HEK293 (cell line): ENCODE results near the gene SLC38A3.
A peak's percentile ranks its signal among the peaks of the same experiment; 100 is the strongest.

Source experiments
- BCL11B ChIP-seq: fragments of 450-650 bp; formaldehyde crosslinking; IDR thresholded peaks from 2 replicates; pipeline ENCODE4 v1.5.1; 2016; ENCODE audit warnings: low read depth, missing biosample characterization, missing genetic modification characterization
- EGR2 ChIP-seq: fragments of 450-650 bp; formaldehyde crosslinking; IDR thresholded peaks from 2 replicates; pipeline ENCODE4 v1.5.1; 2016; ENCODE audit warnings: low read depth, missing biosample characterization, missing genetic modification characterization
- GLIS2 ChIP-seq: fragments of 450-650 bp; formaldehyde crosslinking; IDR thresholded peaks from 2 replicates; pipeline ENCODE4 v1.5.1; 2016; ENCODE audit warnings: missing biosample characterization, missing genetic modification characterization
- KLF1 ChIP-seq: fragments of 450-650 bp; formaldehyde crosslinking; IDR thresholded peaks from 2 replicates; pipeline ENCODE4 v1.5.1; 2016; ENCODE audit warnings: missing biosample characterization, missing genetic modification characterization
- KLF8 ChIP-seq: fragments of 450-650 bp; formaldehyde crosslinking; IDR thresholded peaks from 2 replicates; pipeline ENCODE4 v1.5.1; 2016; ENCODE audit warnings: missing biosample characterization, missing genetic modification characterization
- KLF9 ChIP-seq: fragments of 450-650 bp; formaldehyde crosslinking; IDR thresholded peaks from 2 replicates; pipeline ENCODE4 v1.5.1; 2016; ENCODE audit warnings: missing biosample characterization, missing genetic modification characterization, low read depth
- SP2 ChIP-seq: fragments of 450-650 bp; formaldehyde crosslinking; IDR thresholded peaks from 2 replicates; pipeline ENCODE4 v1.5.1; 2016; ENCODE audit warnings: missing biosample characterization, missing genetic modification characterization
- SP7 ChIP-seq: fragments of 450-650 bp; formaldehyde crosslinking; IDR thresholded peaks from 2 replicates; pipeline ENCODE4 v1.5.1; 2016; ENCODE audit warnings: missing biosample characterization, missing genetic modification characterization
- ZBTB21 ChIP-seq: fragments of 450-650 bp; formaldehyde crosslinking; IDR thresholded peaks from 2 replicates; pipeline ENCODE4 v1.5.1; 2017; ENCODE audit warnings: missing biosample characterization, missing genetic modification characterization
- ZFHX2 ChIP-seq: fragments of 450-650 bp; formaldehyde crosslinking; conservative IDR thresholded peaks from 2 replicates; pipeline ENCODE4 v1.5.1; 2016; ENCODE audit warnings: missing biosample characterization, missing genetic modification characterization
- ZNF121 ChIP-seq: fragments of 450-650 bp; formaldehyde crosslinking; IDR thresholded peaks from 2 replicates; pipeline ENCODE4 v1.5.1; 2016; ENCODE audit warnings: missing biosample characterization, missing genetic modification characterization
- ZNF133 ChIP-seq: fragments of 450-650 bp; formaldehyde crosslinking; IDR thresholded peaks from 2 replicates; pipeline ENCODE4 v1.5.1; 2016; ENCODE audit warnings: missing biosample characterization, missing genetic modification characterization
- ZNF16 ChIP-seq: fragments of 450-650 bp; formaldehyde crosslinking; IDR thresholded peaks from 2 replicates; pipeline ENCODE4 v1.5.1; 2016; ENCODE audit warnings: low read depth, missing biosample characterization, missing genetic modification characterization
- ZNF239 ChIP-seq: fragments of 450-650 bp; formaldehyde crosslinking; IDR thresholded peaks from 2 replicates; pipeline ENCODE4 v1.5.1; 2016; ENCODE audit warnings: missing biosample characterization, missing genetic modification characterization
- ZNF341 ChIP-seq: fragments of 450-650 bp; formaldehyde crosslinking; IDR thresholded peaks from 2 replicates; pipeline ENCODE4; 2016; ENCODE audit warnings: low read depth, missing biosample characterization, missing genetic modification characterization
- ZNF366 ChIP-seq: fragments of 450-650 bp; formaldehyde crosslinking; conservative IDR thresholded peaks from 2 replicates; pipeline ENCODE4 v1.5.1; 2016; ENCODE audit warnings: missing biosample characterization, missing genetic modification characterization
- ZNF600 ChIP-seq: fragments of 450-650 bp; formaldehyde crosslinking; IDR thresholded peaks from 2 replicates; pipeline ENCODE4 v1.5.1; 2016; ENCODE audit warnings: missing biosample characterization, missing genetic modification characterization
- ZXDB ChIP-seq: fragments of 450-650 bp; formaldehyde crosslinking; IDR thresholded peaks from 2 replicates; pipeline ENCODE4 v1.5.1; 2016; ENCODE audit warnings: missing biosample characterization, missing genetic modification characterization
- TF ChIP-seq, protein P1 (sequence below): fragments of 450-650 bp; formaldehyde crosslinking; IDR thresholded peaks from 2 replicates; pipeline ENCODE4 v1.5.1; 2016; ENCODE audit warnings: missing biosample characterization, missing genetic modification characterization
- TF ChIP-seq, protein P2 (sequence below): fragments of 450-650 bp; formaldehyde crosslinking; IDR thresholded peaks from 2 replicates; pipeline ENCODE4 v1.5.1; 2016; ENCODE audit warnings: missing biosample characterization, missing genetic modification characterization
- TF ChIP-seq, protein P3 (sequence below): fragments of 450-650 bp; formaldehyde crosslinking; IDR thresholded peaks from 2 replicates; pipeline ENCODE4 v1.5.1; 2016; ENCODE audit warnings: missing biosample characterization, missing genetic modification characterization
- TF ChIP-seq, protein P4 (sequence below): fragments of 450-650 bp; formaldehyde crosslinking; IDR thresholded peaks from 2 replicates; pipeline ENCODE4 v1.5.1; 2017; ENCODE audit warnings: missing biosample characterization, missing genetic modification characterization
- TF ChIP-seq, protein P5 (sequence below): fragments of 450-650 bp; IDR thresholded peaks from 2 replicates; pipeline ENCODE4 v1.5.1; 2018; ENCODE audit warnings: missing biosample characterization, mild to moderate bottlenecking, missing genetic modification characterization
- TF ChIP-seq, protein P6 (sequence below): fragments of 450-650 bp; formaldehyde crosslinking; IDR thresholded peaks from 2 replicates; pipeline ENCODE4 v1.5.1; 2016; ENCODE audit warnings: missing biosample characterization, missing genetic modification characterization
- TF ChIP-seq, protein P7 (sequence below): fragments of 450-650 bp; formaldehyde crosslinking; IDR thresholded peaks from 2 replicates; pipeline ENCODE4 v1.5.1; 2016; ENCODE audit warnings: missing biosample characterization, missing genetic modification characterization

Gene SLC38A3

DNA sequence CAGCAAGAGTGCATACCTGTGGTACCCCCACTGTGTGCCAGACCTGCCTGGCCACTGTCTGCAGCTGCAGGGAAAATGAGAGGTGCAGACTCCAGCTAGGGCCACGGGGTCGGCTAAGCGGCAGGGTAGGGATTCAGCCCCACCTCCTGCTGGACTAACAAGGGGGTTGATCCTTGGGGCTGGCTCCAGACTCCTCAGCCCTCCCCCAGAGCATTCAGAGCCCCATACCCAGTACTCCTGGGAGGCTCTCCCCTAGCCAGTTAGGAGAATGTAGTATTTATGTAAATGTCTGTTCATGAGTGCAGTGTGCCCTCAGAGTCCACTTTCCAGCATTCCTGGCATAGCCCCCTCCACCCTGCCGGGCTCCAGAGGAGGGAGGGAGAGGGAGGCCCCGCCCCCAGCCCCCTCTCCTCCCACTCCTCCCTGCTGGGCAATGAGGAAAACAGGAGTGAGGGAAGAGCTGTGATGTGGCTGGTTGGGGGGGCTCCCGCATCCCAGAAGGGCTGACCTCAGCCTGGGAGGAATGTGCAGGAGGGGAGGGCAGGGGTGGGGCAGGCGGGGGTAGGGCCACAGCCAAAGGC lies 59.4 kb downstream of the SLC38A3 start (continued):
- TF ChIP-seq, protein P1, sequence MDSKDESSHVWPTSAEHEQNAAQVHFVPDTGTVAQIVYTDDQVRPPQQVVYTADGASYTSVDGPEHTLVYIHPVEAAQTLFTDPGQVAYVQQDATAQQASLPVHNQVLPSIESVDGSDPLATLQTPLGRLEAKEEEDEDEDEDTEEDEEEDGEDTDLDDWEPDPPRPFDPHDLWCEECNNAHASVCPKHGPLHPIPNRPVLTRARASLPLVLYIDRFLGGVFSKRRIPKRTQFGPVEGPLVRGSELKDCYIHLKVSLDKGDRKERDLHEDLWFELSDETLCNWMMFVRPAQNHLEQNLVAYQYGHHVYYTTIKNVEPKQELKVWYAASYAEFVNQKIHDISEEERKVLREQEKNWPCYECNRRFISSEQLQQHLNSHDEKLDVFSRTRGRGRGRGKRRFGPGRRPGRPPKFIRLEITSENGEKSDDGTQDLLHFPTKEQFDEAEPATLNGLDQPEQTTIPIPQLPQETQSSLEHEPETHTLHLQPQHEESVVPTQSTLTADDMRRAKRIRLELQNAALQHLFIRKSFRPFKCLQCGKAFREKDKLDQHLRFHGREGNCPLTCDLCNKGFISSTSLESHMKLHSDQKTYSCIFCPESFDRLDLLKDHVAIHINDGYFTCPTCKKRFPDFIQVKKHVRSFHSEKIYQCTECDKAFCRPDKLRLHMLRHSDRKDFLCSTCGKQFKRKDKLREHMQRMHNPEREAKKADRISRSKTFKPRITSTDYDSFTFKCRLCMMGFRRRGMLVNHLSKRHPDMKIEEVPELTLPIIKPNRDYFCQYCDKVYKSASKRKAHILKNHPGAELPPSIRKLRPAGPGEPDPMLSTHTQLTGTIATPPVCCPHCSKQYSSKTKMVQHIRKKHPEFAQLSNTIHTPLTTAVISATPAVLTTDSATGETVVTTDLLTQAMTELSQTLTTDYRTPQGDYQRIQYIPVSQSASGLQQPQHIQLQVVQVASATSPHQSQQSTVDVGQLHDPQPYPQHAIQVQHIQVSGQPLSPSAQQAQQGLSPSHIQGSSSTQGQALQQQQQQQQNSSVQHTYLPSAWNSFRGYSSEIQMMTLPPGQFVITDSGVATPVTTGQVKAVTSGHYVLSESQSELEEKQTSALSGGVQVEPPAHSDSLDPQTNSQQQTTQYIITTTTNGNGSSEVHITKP (tag by site-specific recombination), result 0 out of 2 replicates have a peak, but pooled peaks have one; percentile 17
- TF ChIP-seq, protein P2, sequence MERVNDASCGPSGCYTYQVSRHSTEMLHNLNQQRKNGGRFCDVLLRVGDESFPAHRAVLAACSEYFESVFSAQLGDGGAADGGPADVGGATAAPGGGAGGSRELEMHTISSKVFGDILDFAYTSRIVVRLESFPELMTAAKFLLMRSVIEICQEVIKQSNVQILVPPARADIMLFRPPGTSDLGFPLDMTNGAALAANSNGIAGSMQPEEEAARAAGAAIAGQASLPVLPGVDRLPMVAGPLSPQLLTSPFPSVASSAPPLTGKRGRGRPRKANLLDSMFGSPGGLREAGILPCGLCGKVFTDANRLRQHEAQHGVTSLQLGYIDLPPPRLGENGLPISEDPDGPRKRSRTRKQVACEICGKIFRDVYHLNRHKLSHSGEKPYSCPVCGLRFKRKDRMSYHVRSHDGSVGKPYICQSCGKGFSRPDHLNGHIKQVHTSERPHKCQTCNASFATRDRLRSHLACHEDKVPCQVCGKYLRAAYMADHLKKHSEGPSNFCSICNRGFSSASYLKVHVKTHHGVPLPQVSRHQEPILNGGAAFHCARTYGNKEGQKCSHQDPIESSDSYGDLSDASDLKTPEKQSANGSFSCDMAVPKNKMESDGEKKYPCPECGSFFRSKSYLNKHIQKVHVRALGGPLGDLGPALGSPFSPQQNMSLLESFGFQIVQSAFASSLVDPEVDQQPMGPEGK (tag by site-specific recombination), result peak; percentile 52; the same call in 1 of the 2 replicates
- TF ChIP-seq KLF9 (tag by site-specific recombination) (peak; percentile 74), SP2 (tag by site-specific recombination) (peak; percentile 70), ZNF600 (tag by site-specific recombination) (peak; percentile 66), ZXDB (peak; percentile 98), ZNF16 (no peak), ZNF133 (tag by site-specific recombination) (no peak), ZFHX2 (peak; percentile 85), ZNF341 (tag by site-specific recombination) (peak; percentile 98), SP7 (tag by site-specific recombination) (peak; percentile 60), BCL11B (no peak), KLF1 (peak; percentile 83), ZNF366 (tag by site-specific recombination) (peak; percentile 90), EGR2 (peak; percentile 79), KLF8 (tag by site-specific recombination) (0 out of 2 replicates have a peak, but pooled peaks have one; percentile 20), ZNF121 (tag by site-specific recombination) (no peak), ZNF239 (tag by site-specific recombination) (no peak), GLIS2 (tag by site-specific recombination) (peak; percentile 50; the same call in 1 of the 2 replicates), ZBTB21 (tag by site-specific recombination) (no peak; the same call in 1 of the 2 replicates)
- TF ChIP-seq, protein P3, sequence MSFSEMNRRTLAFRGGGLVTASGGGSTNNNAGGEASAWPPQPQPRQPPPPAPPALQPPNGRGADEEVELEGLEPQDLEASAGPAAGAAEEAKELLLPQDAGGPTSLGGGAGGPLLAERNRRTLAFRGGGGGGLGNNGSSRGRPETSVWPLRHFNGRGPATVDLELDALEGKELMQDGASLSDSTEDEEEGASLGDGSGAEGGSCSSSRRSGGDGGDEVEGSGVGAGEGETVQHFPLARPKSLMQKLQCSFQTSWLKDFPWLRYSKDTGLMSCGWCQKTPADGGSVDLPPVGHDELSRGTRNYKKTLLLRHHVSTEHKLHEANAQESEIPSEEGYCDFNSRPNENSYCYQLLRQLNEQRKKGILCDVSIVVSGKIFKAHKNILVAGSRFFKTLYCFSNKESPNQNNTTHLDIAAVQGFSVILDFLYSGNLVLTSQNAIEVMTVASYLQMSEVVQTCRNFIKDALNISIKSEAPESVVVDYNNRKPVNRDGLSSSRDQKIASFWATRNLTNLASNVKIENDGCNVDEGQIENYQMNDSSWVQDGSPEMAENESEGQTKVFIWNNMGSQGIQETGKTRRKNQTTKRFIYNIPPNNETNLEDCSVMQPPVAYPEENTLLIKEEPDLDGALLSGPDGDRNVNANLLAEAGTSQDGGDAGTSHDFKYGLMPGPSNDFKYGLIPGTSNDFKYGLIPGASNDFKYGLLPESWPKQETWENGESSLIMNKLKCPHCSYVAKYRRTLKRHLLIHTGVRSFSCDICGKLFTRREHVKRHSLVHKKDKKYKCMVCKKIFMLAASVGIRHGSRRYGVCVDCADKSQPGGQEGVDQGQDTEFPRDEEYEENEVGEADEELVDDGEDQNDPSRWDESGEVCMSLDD (tag by site-specific recombination), result no peak
- TF ChIP-seq, protein P4, sequence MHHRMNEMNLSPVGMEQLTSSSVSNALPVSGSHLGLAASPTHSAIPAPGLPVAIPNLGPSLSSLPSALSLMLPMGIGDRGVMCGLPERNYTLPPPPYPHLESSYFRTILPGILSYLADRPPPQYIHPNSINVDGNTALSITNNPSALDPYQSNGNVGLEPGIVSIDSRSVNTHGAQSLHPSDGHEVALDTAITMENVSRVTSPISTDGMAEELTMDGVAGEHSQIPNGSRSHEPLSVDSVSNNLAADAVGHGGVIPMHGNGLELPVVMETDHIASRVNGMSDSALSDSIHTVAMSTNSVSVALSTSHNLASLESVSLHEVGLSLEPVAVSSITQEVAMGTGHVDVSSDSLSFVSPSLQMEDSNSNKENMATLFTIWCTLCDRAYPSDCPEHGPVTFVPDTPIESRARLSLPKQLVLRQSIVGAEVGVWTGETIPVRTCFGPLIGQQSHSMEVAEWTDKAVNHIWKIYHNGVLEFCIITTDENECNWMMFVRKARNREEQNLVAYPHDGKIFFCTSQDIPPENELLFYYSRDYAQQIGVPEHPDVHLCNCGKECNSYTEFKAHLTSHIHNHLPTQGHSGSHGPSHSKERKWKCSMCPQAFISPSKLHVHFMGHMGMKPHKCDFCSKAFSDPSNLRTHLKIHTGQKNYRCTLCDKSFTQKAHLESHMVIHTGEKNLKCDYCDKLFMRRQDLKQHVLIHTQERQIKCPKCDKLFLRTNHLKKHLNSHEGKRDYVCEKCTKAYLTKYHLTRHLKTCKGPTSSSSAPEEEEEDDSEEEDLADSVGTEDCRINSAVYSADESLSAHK, result no peak
- TF ChIP-seq, protein P5, sequence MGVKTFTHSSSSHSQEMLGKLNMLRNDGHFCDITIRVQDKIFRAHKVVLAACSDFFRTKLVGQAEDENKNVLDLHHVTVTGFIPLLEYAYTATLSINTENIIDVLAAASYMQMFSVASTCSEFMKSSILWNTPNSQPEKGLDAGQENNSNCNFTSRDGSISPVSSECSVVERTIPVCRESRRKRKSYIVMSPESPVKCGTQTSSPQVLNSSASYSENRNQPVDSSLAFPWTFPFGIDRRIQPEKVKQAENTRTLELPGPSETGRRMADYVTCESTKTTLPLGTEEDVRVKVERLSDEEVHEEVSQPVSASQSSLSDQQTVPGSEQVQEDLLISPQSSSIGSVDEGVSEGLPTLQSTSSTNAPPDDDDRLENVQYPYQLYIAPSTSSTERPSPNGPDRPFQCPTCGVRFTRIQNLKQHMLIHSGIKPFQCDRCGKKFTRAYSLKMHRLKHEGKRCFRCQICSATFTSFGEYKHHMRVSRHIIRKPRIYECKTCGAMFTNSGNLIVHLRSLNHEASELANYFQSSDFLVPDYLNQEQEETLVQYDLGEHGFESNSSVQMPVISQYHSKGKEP (tag by site-specific recombination), result no peak
- TF ChIP-seq, protein P6, sequence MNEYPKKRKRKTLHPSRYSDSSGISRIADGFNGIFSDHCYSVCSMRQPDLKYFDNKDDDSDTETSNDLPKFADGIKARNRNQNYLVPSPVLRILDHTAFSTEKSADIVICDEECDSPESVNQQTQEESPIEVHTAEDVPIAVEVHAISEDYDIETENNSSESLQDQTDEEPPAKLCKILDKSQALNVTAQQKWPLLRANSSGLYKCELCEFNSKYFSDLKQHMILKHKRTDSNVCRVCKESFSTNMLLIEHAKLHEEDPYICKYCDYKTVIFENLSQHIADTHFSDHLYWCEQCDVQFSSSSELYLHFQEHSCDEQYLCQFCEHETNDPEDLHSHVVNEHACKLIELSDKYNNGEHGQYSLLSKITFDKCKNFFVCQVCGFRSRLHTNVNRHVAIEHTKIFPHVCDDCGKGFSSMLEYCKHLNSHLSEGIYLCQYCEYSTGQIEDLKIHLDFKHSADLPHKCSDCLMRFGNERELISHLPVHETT, result no peak
- TF ChIP-seq, protein P7, sequence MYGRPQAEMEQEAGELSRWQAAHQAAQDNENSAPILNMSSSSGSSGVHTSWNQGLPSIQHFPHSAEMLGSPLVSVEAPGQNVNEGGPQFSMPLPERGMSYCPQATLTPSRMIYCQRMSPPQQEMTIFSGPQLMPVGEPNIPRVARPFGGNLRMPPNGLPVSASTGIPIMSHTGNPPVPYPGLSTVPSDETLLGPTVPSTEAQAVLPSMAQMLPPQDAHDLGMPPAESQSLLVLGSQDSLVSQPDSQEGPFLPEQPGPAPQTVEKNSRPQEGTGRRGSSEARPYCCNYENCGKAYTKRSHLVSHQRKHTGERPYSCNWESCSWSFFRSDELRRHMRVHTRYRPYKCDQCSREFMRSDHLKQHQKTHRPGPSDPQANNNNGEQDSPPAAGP (tag by site-specific recombination), result peak; percentile 89
